Endometrium (tissue), 2 donors: Measurements from ENCODE around the gene GPR18.
"Not testable (repeated sequence)": the region's sequence is repeated elsewhere in the genome, so short reads cannot be mapped to it uniquely, and the experiment has no call there.

Source experiments
- FAIRE-seq: peaks from 2 replicates; lab custom pipeline; 2012; peaks lifted over from hg19 to GRCh38; lab: Jason Lieb, UNC
- donor health status: control.
- donor health status: control.

The GPR18 gene

GRCh38 chr13:99266827-99267226 is 8.6 kb upstream of the GPR18 start:
- FAIRE-seq = no peak

GRCh38 chr13:99265821-99266426 is 7.7 kb upstream of the GPR18 start:
- peak; percentile 88 for FAIRE-seq

GRCh38 chr13:99265162-99265800 is 7.1 kb upstream of the GPR18 start:
- no peak for FAIRE-seq

GRCh38 chr13:99264051-99264450 is 5.9 kb upstream of the GPR18 start:
- no peak for FAIRE-seq

- no peak for FAIRE-seq
Measured at GRCh38 chr13:99263126-99263785, 5.1 kb upstream of the GPR18 start.

- FAIRE-seq = no peak
Measured at GRCh38 chr13:99261059-99261458, 2.9 kb upstream of the GPR18 start.

- no peak for FAIRE-seq
Measured at GRCh38 chr13:99260216-99260615, 2.0 kb upstream of the GPR18 start.

- FAIRE-seq = no peak
Measured at GRCh38 chr13:99258946-99259345, 767 bp upstream of the GPR18 start.

- FAIRE-seq = no peak
Measured at GRCh38 chr13:99257291-99257690, 888 bp downstream of the GPR18 start.

- no peak for FAIRE-seq
Measured at GRCh38 chr13:99256709-99257108, 1.5 kb downstream of the GPR18 start.

GRCh38 chr13:99256283-99256682 is 1.9 kb downstream of the GPR18 start:
- FAIRE-seq = no peak

GRCh38 chr13:99255271-99255670 is 2.9 kb downstream of the GPR18 start:
- no peak for FAIRE-seq

GRCh38 chr13:99254830-99255229 is 3.3 kb downstream of the GPR18 start:
- FAIRE-seq = no peak

GRCh38 chr13:99251921-99252320 is 6.3 kb downstream of the GPR18 start:
- FAIRE-seq = no peak

GRCh38 chr13:99250982-99251825 is 7.0 kb downstream of the GPR18 start:
- FAIRE-seq = no peak

GRCh38 chr13:99249606-99250005 is 8.6 kb downstream of the GPR18 start:
- FAIRE-seq = not testable (repeated sequence)

GRCh38 chr13:99249178-99249577 is 9.0 kb downstream of the GPR18 start:
- not testable (repeated sequence) for FAIRE-seq

GRCh38 chr13:99246100-99246499 is 12.1 kb downstream of the GPR18 start:
- no peak for FAIRE-seq

- no peak for FAIRE-seq
Measured at GRCh38 chr13:99237981-99238662, 20.1 kb downstream of the GPR18 start.

- no peak for FAIRE-seq
Measured at GRCh38 chr13:99231721-99232120, 26.5 kb downstream of the GPR18 start.

GRCh38 chr13:99230991-99231390 is 27.2 kb downstream of the GPR18 start:
- no peak for FAIRE-seq

GRCh38 chr13:99230588-99230987 is 27.6 kb downstream of the GPR18 start:
- not testable (repeated sequence) for FAIRE-seq
